Measurements from ENCODE around the gene TUBA4B. TPM values are rescaled to one million over a fixed set of nuclear protein-coding genes. Genes with fewer than 3 reads are reported as not detected.
"Not testable (repeated sequence)": the region's sequence is repeated elsewhere in the genome, so short reads cannot be mapped to it uniquely, and the experiment has no call there.

Gene TUBA4B
- total RNA-seq, 4 donors from 2014 or later = not detected

GRCh38 chr2:219286436-219287115, 33.5 kb downstream of the TUBA4B start:
- H3K4me1 ChIP-seq = peaks cover 0 to 9% (median 5%) of the 10 kb centered on the region in 4 donors

GRCh38 chr2:219287116-219287440, 34.0 kb downstream of the TUBA4B start:
- 94% methylated on average over 6 of the region's 6 CpGs; no CpG with 5 or more reads in 1 of the 2 donors for WGBS, 2 donors (ENCODE audit: low coverage in 1 of 2)
- in situ Hi-C loops (cut with MboI; ENCODE audit: low pct_ligation_motif_present in 1 of 4, low pct_unique_long_range_greater_than_20kb in 1 of 4, low sequenced_read_pairs in 3 of 4) = loop anchor here in 1 of 4 donors (25.0 kb wide), 1 partner anchor 125 kb away; the partner anchor contains the start of genes NHEJ1 and SLC23A3
- H3K4me3 ChIP-seq; H3K4me1 ChIP-seq; H3K27me3 ChIP-seq; DNase-seq; intact Hi-C loops (cut with DNase I; ENCODE audit: low total_unique reads); H3K36me3 ChIP-seq; H3K9me3 ChIP-seq: not testable (repeated sequence)
- H3K27ac ChIP-seq = peak overlapping the region in 1 of 4 donors; percentile 17

More at GRCh38 chr2:219286436-219287115, 33.5 kb downstream of the TUBA4B start:
- no peak for DNase-seq
- TF ChIP-seq POLR2AphosphoS5 (IDR thresholded peaks at IDR 0.05) (no peak), POLR2A (IDR thresholded peaks at IDR 0.05) (no peak), CTCF (IDR thresholded peaks at IDR 0.05) (no peak), EP300 (IDR thresholded peaks at IDR 0.05; ENCODE audit: low read depth) (no peak)
- Histone ChIP-seq H3K9me3 (no peaks in the 10 kb centered on the region), H3K4me3 (no peak overlapping the region), H3K36me3 (peaks cover 0 to 3% (median 0%) of the 10 kb centered on the region in 4 donors), H3K27ac (peak overlapping the region in 1 of 4 donors; percentile 17), H3K27me3 (no peaks in the 10 kb centered on the region)
- in situ Hi-C loops (cut with MboI; ENCODE audit: low pct_ligation_motif_present in 1 of 4, low pct_unique_long_range_greater_than_20kb in 1 of 4, low sequenced_read_pairs in 3 of 4) = loop anchor here in 1 of 4 donors (25.0 kb wide), 1 partner anchor 124 kb away; the partner anchor contains the start of genes NHEJ1 and SLC23A3
- WGBS, 2 donors (ENCODE audit: low coverage in 1 of 2) = 85% methylated on average over 12 of the region's 12 CpGs; no CpG with 5 or more reads in 1 of the 2 donors
- intact Hi-C loops (cut with DNase I; ENCODE audit: low total_unique reads) = no loop called here

- no peak overlapping the region for H3K4me3 ChIP-seq
- no peaks in the 10 kb centered on the region for H3K9me3 ChIP-seq
- no peak for DNase-seq
- intact Hi-C loops (cut with DNase I; ENCODE audit: low total_unique reads) = no loop called here
- peaks cover 0 to 9% (median 5%) of the 10 kb centered on the region in 4 donors for H3K4me1 ChIP-seq
- no peaks in the 10 kb centered on the region for H3K27me3 ChIP-seq
- H3K27ac ChIP-seq = no peak overlapping the region
- 71 to 87% methylated on average over 2 to 10 of the region's 10 CpGs for WGBS, 2 donors (ENCODE audit: low coverage in 1 of 2)
- TF ChIP-seq CTCF (IDR thresholded peaks at IDR 0.05) (no peak), POLR2AphosphoS5 (IDR thresholded peaks at IDR 0.05) (no peak), POLR2A (IDR thresholded peaks at IDR 0.05) (no peak), EP300 (IDR thresholded peaks at IDR 0.05; ENCODE audit: low read depth) (no peak)
- in situ Hi-C loops (cut with MboI; ENCODE audit: low pct_ligation_motif_present in 1 of 4, low pct_unique_long_range_greater_than_20kb in 1 of 4, low sequenced_read_pairs in 3 of 4) = loop anchor here in 1 of 4 donors (25.0 kb wide), 1 partner anchor 125 kb away; the partner anchor contains the start of genes NHEJ1 and SLC23A3
- no peaks in the 10 kb centered on the region for H3K36me3 ChIP-seq
These were observed 34.7 kb downstream of the TUBA4B start for GRCh38 chr2:219287580-219288265.

- in situ Hi-C loops (cut with MboI; ENCODE audit: low pct_ligation_motif_present in 1 of 4, low pct_unique_long_range_greater_than_20kb in 1 of 4, low sequenced_read_pairs in 3 of 4) = loop anchor here in 1 of 4 donors (25.0 kb wide), 1 partner anchor 127 kb away; the partner anchor contains the start of genes NHEJ1 and SLC23A3
- Histone ChIP-seq H3K36me3 (no peaks in the 10 kb centered on the region), H3K9me3 (no peaks in the 10 kb centered on the region), H3K4me1 (peaks cover 0 to 13% (median 6%) of the 10 kb centered on the region in 4 donors), H3K27me3 (no peaks in the 10 kb centered on the region), H3K4me3 (no peak overlapping the region), H3K27ac (peak overlapping the region in 3 of 4 donors; percentile 46 to 59 (median 50))
- intact Hi-C loops (cut with DNase I; ENCODE audit: low total_unique reads) = no loop called here
- 74 to 80% methylated on average over 3 to 6 of the region's 6 CpGs for WGBS, 2 donors (ENCODE audit: low coverage in 1 of 2)
- DNase-seq = no peak
- TF ChIP-seq EP300 (IDR thresholded peaks at IDR 0.05; ENCODE audit: low read depth) = no peak
- no peak for TF ChIP-seq POLR2A (IDR thresholded peaks at IDR 0.05)
- TF ChIP-seq POLR2AphosphoS5 (IDR thresholded peaks at IDR 0.05) = no peak
- no peak for TF ChIP-seq CTCF (IDR thresholded peaks at IDR 0.05)
These were observed 36.1 kb downstream of the TUBA4B start for GRCh38 chr2:219289195-219289536.
